K562 (cell line): ENCODE measurements around the gene FGF16. TPM values are rescaled to one million over a fixed set of nuclear protein-coding genes. Genes with fewer than 3 reads are reported as not detected.
A peak's percentile ranks its signal among the peaks of the same experiment; 100 is the strongest.

Source experiments
- ATAC-seq: fragments of 200-7000 bp; cut with Tn5 transposase; 3 replicates; pipeline ENCODE4 v1.9.1; 2020; ENCODE audit warnings: moderate library complexity
- BruUV-seq: library from RNA; stranded (reverse); fragments of 400-500 nt; replicated peaks from 2 replicates; lab custom pipeline; 2021; lab: Mats Ljungman, UMichigan
- CTCF ChIA-PET: fragments of 300-600 bp; formaldehyde crosslinking; extraction: SDS; loops from one replicate; lab custom pipeline; 2021; ENCODE audit warnings: low intra/inter-chr PET ratio; lab: Yijun Ruan, JAX
- POLR2A ChIA-PET: fragments of 300-600, 350-650 bp; sonication (Branson Sonifier 250); formaldehyde crosslinking; extraction: SDS; loops from one replicate; lab custom pipeline; 2021; ENCODE audit warnings: antibody characterized with exemption, inconsistent platforms; lab: Yijun Ruan, JAX
- DNase-seq, 4 experiments: peaks; one replicate each; pipeline versions ENCODE4 v3.0.0 to v3.0.0-alpha.2; 2011 to 2018; ENCODE audit warnings: low spot score in 3 of 4, mixed read lengths in 3 of 4; ENCODE audit errors: extremely low read depth in 1 of 4
- FAIRE-seq: peaks from 2 replicates; lab custom pipeline; 2011; peaks lifted over from hg19 to GRCh38; lab: Jason Lieb, UNC
- H2AFZ ChIP-seq: 2 replicates; pipeline ENCODE4 v1.6.0; 2011; ENCODE audit warnings: low read depth, low read length, control low read depth, inconsistent platforms
- H3K27ac ChIP-seq: fragments of 200-600 bp; 3 replicates; pipeline ENCODE4 v1.8.0; 2011; ENCODE audit warnings: low read depth, mild to moderate bottlenecking, control low read depth, inconsistent platforms, low read length, moderate library complexity, mixed read lengths; ENCODE audit errors: extremely low read depth
- H3K27me3 ChIP-seq, 2 experiments: fragments of 300-600 bp in 1 of 2; 2 replicates in 1 of 2; 3 replicates in 1 of 2; pipeline versions ENCODE4 v1.6.0 to v1.8.0; 2011; ENCODE audit warnings: inconsistent platforms in 2 of 2, low read length in 2 of 2, mild to moderate bottlenecking in 1 of 2, mixed read lengths in 1 of 2, moderate library complexity in 1 of 2; ENCODE audit not compliant: control insufficient read depth in 2 of 2, insufficient read depth in 2 of 2
- H3K36me3 ChIP-seq: fragments of 300-600 bp; 3 replicates; pipeline ENCODE4 v1.8.0; 2011; ENCODE audit warnings: mild to moderate bottlenecking, low read length, inconsistent platforms; ENCODE audit not compliant: control insufficient read depth, insufficient read depth
- H3K4me1 ChIP-seq, 2 experiments: fragments of 200-600 bp in 1 of 2; replicated peaks in 1 of 2; 2 replicates in 1 of 2; 3 replicates in 1 of 2; pipeline versions ENCODE4 v1.5.1 to v1.8.0; 2011; ENCODE audit warnings: inconsistent platforms in 2 of 2, low read length in 2 of 2, mild to moderate bottlenecking in 1 of 2, mixed read lengths in 1 of 2, moderate library complexity in 1 of 2; ENCODE audit not compliant: control insufficient read depth in 2 of 2, insufficient read depth in 2 of 2
- H3K4me2 ChIP-seq: 2 replicates; pipeline ENCODE4 v1.6.1; 2011; ENCODE audit warnings: low read length, control low read depth, inconsistent platforms, mixed read lengths; ENCODE audit not compliant: insufficient read depth
- H3K4me3 ChIP-seq: fragments of 200-600 bp; sonication (generic), shearing (Covaris generic); 2 replicates; pipeline ENCODE4 v1.5.1; 2016; ENCODE audit warnings: control low read depth, inconsistent platforms
- H3K79me2 ChIP-seq: fragments of 200-600 bp; 3 replicates; pipeline ENCODE4 v1.8.0; 2011; ENCODE audit warnings: low read length, inconsistent platforms; ENCODE audit not compliant: control insufficient read depth, insufficient read depth
- H3K9ac ChIP-seq, 2 experiments: 2 replicates each; pipeline versions ENCODE4 v1.6.0 to v1.6.1; 2011; ENCODE audit warnings: low read depth in 2 of 2, low read length in 2 of 2, control low read depth in 1 of 2, inconsistent platforms in 1 of 2, mild to moderate bottlenecking in 1 of 2, mixed read lengths in 1 of 2; ENCODE audit not compliant: insufficient read depth in 1 of 2
- H3K9me1 ChIP-seq: one replicate; pipeline ENCODE4 v1.6.0; 2011; ENCODE audit warnings: inconsistent platforms, mild to moderate bottlenecking, low read length, moderate library complexity; ENCODE audit not compliant: control insufficient read depth, insufficient read depth
- H3K9me3 ChIP-seq: replicated peaks from 2 replicates; pipeline ENCODE4 v1.5.1; 2011; ENCODE audit warnings: low read depth, low read length, inconsistent platforms; ENCODE audit not compliant: control insufficient read depth, insufficient read depth
- H4K20me1 ChIP-seq: replicated peaks from 2 replicates; pipeline ENCODE4 v1.6.1; 2011; ENCODE audit warnings: low read length, inconsistent platforms, mixed read lengths; ENCODE audit not compliant: control insufficient read depth, insufficient read depth
- CREBBP ChIP-seq: IDR thresholded peaks from one replicate; pipeline ENCODE4 v1.6.1; 2012; ENCODE audit warnings: low read depth, mild to moderate bottlenecking, control low read depth, inconsistent platforms, low read length
- NBN ChIP-seq: fragments of 450-650 bp; IDR thresholded peaks from 2 replicates; pipeline ENCODE4 v1.6.1; 2016; ENCODE audit warnings: low read depth, mild to moderate bottlenecking
- NFIC ChIP-seq: fragments of 450-650 bp; IDR thresholded peaks from 2 replicates; pipeline ENCODE4 v1.6.1; 2017; ENCODE audit warnings: mild to moderate bottlenecking, inconsistent platforms
- NFIX ChIP-seq: fragments of 250-450 bp; sonication (Bioruptor Pico); IDR thresholded peaks from 2 replicates; pipeline ENCODE4 v1.4.0; 2020; ENCODE audit warnings: low read depth, mild to moderate bottlenecking, moderate library complexity
- WGBS: fragments of 100-300 bp; shearing (Covaris generic); methylation state at CpG from one replicate; pipeline ENCODE4 v1.1.6; 2016; ENCODE audit warnings: low coverage, mixed read lengths; ENCODE audit not compliant: insufficient coverage; ENCODE audit errors: missing lambda C conversion rate; 5-methylcytosine and 5-hydroxymethylcytosine counted together
- in situ Hi-C: fragments of 300-500 bp; cut with MboI; formaldehyde crosslinking; loops from 4 replicates; pipeline ENCODE4 v1.15.0; 2018; ENCODE audit warnings: inconsistent platforms, mixed read lengths
- intact Hi-C: fragments of 100-400 bp; cut with micrococcal nuclease; formaldehyde crosslinking; loops from 2 replicates; pipeline ENCODE4 v1.14.2; 2022
- polyA plus RNA-seq, 8 experiments: library from polyadenylated mRNA; depleted of rRNA in 4 of 8; stranded (reverse) in 5 of 8; unstranded in 3 of 8; fragments of >200 nt; fragmentation: Nextera tagmentation in 2 of 8; fragmentation: Illumina TruSeq in 1 of 8; extraction: Ambion mirVana in 2 of 8; extraction: Trizol in 1 of 8; gene quantifications; 2 replicates each; pipeline versions ENCODE4 v1.2.1 to v1.2.3, GENCODE V29; 2011 to 2014; ENCODE audit warnings: inconsistent platforms in 1 of 8, missing spikeins in 1 of 8
- total RNA-seq, 7 experiments: library from RNA; depleted of rRNA in 6 of 7; stranded (reverse); fragments of >200 nt in 6 of 7; fragmentation: Illumina TruSeq in 2 of 7; extraction: Trizol in 2 of 7; gene quantifications; 2 replicates each; pipeline versions ENCODE4 v1.2.1 to v1.2.3, GENCODE V29; 2011 to 2021; ENCODE audit warnings: low replicate concordance in 1 of 7
- TF ChIP-seq, protein P1 (sequence below): sonication (generic); formaldehyde crosslinking; IDR thresholded peaks from 2 replicates; pipeline ENCODE4 v1.8.0; 2022; ENCODE audit warnings: missing genetic modification reagents, mild to moderate bottlenecking, borderline replicate concordance
- TF ChIP-seq, protein P2 (sequence below), 2 experiments: fragments of 450-650 bp; formaldehyde crosslinking in 1 of 2; IDR thresholded peaks; 2 replicates each; pipeline versions ENCODE4 v1.4.0 to v1.6.1; 2014 to 2020; ENCODE audit warnings: mild to moderate bottlenecking in 2 of 2, borderline replicate concordance in 1 of 2, low read depth in 1 of 2
- TF ChIP-seq, protein P3 (sequence below): fragments of 450-650 bp; IDR thresholded peaks from 2 replicates; pipeline ENCODE4 v1.6.1; 2018; ENCODE audit not compliant: partially characterized antibody

Gene FGF16
- total and polyA plus RNA-seq, 9 of the 15 experiments (the other 6 are each of a cell fraction or from before 2014, with no cell fraction given): not detected

DNA sequence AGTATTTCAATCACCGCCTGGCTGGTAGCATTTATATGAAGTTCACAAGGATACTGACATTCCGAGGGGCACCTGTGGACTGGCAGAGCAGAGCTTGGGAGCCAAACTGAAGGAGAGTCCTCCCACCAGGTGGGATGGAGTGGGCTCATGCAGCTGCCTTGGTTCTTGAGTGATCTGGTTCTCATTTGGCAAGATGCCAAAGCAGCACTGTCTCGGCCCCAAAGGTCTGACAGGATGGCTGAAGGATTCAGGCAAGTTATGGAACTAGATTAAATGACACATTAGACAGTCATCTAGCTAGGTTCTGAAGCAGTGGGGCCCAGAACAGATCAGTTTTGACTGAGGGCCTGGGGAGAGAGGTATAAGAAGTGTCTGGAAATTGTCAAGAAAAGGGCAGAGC is 3.2 kb downstream of the FGF16 start:
- Histone ChIP-seq H3K27ac (no peak overlapping the region), H3K79me2 (no peaks in the 10 kb centered on the region), H3K4me2 (no peak overlapping the region), H3K9me3 (no peaks in the 10 kb centered on the region), H3K9me1 (no peaks in the 10 kb centered on the region), H2AFZ (no peak overlapping the region), H3K4me3 (no peak overlapping the region), H3K4me1 (peaks cover 0 to 5% of the 10 kb centered on the region in 2 experiments; a peak in 2 of 5 replicates), H4K20me1 (no peaks in the 10 kb centered on the region), H3K9ac (no peak overlapping the region), H3K36me3 (no peaks in the 10 kb centered on the region), H3K27me3 (peaks cover 0 to 4% of the 10 kb centered on the region in 2 experiments; a peak in 1 of 5 replicates)
- WGBS: 22% methylated on average over 3 of the region's 3 CpGs
- no TSS peak for BruUV-seq
- no peak for ATAC-seq
- TF ChIP-seq NBN: no peak
- TF ChIP-seq, protein P1, sequence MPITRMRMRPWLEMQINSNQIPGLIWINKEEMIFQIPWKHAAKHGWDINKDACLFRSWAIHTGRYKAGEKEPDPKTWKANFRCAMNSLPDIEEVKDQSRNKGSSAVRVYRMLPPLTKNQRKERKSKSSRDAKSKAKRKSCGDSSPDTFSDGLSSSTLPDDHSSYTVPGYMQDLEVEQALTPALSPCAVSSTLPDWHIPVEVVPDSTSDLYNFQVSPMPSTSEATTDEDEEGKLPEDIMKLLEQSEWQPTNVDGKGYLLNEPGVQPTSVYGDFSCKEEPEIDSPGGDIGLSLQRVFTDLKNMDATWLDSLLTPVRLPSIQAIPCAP (CRISPR knock-in tag): no peak
- TF ChIP-seq, protein P2, sequence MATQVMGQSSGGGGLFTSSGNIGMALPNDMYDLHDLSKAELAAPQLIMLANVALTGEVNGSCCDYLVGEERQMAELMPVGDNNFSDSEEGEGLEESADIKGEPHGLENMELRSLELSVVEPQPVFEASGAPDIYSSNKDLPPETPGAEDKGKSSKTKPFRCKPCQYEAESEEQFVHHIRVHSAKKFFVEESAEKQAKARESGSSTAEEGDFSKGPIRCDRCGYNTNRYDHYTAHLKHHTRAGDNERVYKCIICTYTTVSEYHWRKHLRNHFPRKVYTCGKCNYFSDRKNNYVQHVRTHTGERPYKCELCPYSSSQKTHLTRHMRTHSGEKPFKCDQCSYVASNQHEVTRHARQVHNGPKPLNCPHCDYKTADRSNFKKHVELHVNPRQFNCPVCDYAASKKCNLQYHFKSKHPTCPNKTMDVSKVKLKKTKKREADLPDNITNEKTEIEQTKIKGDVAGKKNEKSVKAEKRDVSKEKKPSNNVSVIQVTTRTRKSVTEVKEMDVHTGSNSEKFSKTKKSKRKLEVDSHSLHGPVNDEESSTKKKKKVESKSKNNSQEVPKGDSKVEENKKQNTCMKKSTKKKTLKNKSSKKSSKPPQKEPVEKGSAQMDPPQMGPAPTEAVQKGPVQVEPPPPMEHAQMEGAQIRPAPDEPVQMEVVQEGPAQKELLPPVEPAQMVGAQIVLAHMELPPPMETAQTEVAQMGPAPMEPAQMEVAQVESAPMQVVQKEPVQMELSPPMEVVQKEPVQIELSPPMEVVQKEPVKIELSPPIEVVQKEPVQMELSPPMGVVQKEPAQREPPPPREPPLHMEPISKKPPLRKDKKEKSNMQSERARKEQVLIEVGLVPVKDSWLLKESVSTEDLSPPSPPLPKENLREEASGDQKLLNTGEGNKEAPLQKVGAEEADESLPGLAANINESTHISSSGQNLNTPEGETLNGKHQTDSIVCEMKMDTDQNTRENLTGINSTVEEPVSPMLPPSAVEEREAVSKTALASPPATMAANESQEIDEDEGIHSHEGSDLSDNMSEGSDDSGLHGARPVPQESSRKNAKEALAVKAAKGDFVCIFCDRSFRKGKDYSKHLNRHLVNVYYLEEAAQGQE (IDR thresholded peaks at IDR 0.05; ENCODE audit: borderline replicate concordance): no peak
- TF ChIP-seq, protein P2 (CRISPR knock-in tag; IDR thresholded peaks at IDR 0.05; ENCODE audit: low read depth): no peak
- peak; percentile 93 for TF ChIP-seq NFIC
- peak; percentile 75 for TF ChIP-seq NFIX (CRISPR knock-in tag)
- TF ChIP-seq, protein P3, sequence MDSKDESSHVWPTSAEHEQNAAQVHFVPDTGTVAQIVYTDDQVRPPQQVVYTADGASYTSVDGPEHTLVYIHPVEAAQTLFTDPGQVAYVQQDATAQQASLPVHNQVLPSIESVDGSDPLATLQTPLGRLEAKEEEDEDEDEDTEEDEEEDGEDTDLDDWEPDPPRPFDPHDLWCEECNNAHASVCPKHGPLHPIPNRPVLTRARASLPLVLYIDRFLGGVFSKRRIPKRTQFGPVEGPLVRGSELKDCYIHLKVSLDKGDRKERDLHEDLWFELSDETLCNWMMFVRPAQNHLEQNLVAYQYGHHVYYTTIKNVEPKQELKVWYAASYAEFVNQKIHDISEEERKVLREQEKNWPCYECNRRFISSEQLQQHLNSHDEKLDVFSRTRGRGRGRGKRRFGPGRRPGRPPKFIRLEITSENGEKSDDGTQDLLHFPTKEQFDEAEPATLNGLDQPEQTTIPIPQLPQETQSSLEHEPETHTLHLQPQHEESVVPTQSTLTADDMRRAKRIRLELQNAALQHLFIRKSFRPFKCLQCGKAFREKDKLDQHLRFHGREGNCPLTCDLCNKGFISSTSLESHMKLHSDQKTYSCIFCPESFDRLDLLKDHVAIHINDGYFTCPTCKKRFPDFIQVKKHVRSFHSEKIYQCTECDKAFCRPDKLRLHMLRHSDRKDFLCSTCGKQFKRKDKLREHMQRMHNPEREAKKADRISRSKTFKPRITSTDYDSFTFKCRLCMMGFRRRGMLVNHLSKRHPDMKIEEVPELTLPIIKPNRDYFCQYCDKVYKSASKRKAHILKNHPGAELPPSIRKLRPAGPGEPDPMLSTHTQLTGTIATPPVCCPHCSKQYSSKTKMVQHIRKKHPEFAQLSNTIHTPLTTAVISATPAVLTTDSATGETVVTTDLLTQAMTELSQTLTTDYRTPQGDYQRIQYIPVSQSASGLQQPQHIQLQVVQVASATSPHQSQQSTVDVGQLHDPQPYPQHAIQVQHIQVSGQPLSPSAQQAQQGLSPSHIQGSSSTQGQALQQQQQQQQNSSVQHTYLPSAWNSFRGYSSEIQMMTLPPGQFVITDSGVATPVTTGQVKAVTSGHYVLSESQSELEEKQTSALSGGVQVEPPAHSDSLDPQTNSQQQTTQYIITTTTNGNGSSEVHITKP: no peak
- TF ChIP-seq CREBBP: no peak
- ChIA-PET POLR2A (no interaction called here), CTCF (interaction anchor here (0.5 kb wide), 1 partner anchor 224 kb away, joined by 6 read pairs; no protein-coding TSS in a partner anchor)
- in situ Hi-C loops: no loop called here
- intact Hi-C loops: no loop called here
- no peak for DNase-seq
- no peak for FAIRE-seq
